ENCODE results near the gene SUSD1.

Gene SUSD1

DNA sequence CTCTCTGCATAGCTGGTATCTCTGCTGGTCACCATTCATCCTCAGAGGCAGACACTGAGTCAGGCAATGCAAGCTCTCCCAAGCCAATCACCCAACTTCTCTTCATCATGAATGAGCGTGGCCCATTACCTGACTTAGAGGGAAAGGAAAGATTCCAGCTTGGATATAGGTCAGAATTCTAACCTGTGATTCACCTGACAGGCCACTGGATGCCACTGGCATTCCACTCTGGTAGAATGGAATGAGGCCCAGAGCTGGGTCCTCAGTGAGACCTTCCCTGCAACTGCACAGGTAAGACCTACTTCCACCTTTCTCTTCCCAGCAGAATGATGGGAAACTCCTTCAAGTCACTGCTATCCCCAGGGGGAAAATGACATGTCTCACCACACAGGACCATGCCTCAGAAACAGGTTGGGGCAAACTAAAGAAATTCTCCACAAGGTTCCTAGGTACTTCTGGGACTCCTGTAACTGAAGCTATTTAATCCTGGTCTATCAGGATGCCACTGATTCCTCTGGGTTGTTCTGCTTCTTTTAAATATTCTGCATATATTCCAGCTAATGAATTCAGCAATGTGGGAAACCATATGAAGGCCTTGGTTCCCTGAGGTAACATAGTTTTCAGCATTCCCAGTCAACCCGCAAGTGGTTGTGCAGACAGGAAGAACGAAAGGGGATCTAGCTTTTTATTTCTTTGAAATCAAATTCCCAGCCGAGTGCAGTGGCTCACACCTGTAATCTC, 62.0 kb downstream of the SUSD1 start:
- peak; percentile 29 for DNase-seq (ENCODE audit: extremely low spot score)
- CTCF ChIA-PET, result interaction anchor here (0.8 to 3.3 kb wide), 25 partner anchors 9 to 732 kb away, joined by 3 to 43 read pairs (median 3); partner anchors contain the start of gene HSDL2
- peak; percentile 50 for TF ChIP-seq CTCF (IDR thresholded peaks at IDR 0.05; ENCODE audit: control extremely low read depth, extremely low read depth, low read depth, missing control alignments)
- POLR2A ChIA-PET, result no interaction called here

GRCh38 chr9:112112519-112112918, 62.6 kb downstream of the SUSD1 start:
- CTCF ChIA-PET, result interaction anchor here (0.8 to 3.3 kb wide), 21 partner anchors 9 to 733 kb away, joined by 3 to 43 read pairs (median 3); partner anchors contain the start of gene HSDL2
- POLR2A ChIA-PET, result no interaction called here
- DNase-seq (ENCODE audit: extremely low spot score), result no peak
- TF ChIP-seq CTCF (IDR thresholded peaks at IDR 0.05; ENCODE audit: control extremely low read depth, extremely low read depth, low read depth, missing control alignments), result no peak

- ChIA-PET POLR2A (no interaction called here), CTCF (interaction anchor here (0.7 to 2.7 kb wide), 3 partner anchors 9 to 250 kb away, joined by 3 to 18 read pairs (median 8); no protein-coding TSS in a partner anchor)
- TF ChIP-seq CTCF (IDR thresholded peaks at IDR 0.05; ENCODE audit: control extremely low read depth, extremely low read depth, low read depth, missing control alignments), result no peak
Observed at GRCh38 chr9:112111461-112111860, 63.6 kb downstream of the SUSD1 start.

GRCh38 chr9:112110777-112111113, 64.4 kb downstream of the SUSD1 start:
- DNase-seq (ENCODE audit: extremely low spot score), result no peak
- CTCF ChIA-PET, result interaction anchor here (0.8 to 2.7 kb wide), 4 partner anchors 13 to 251 kb away, joined by 3 to 18 read pairs (median 6); no protein-coding TSS in a partner anchor
- POLR2A ChIA-PET, result interaction anchor here (0.7 kb wide), 1 partner anchor 16 kb away, joined by 3 read pairs; no protein-coding TSS in a partner anchor
- TF ChIP-seq CTCF (IDR thresholded peaks at IDR 0.05; ENCODE audit: control extremely low read depth, extremely low read depth, low read depth, missing control alignments), result no peak

More at GRCh38 chr9:112111461-112111860, 63.6 kb downstream of the SUSD1 start:
- no peak for DNase-seq (ENCODE audit: extremely low spot score)

GRCh38 chr9:112110094-112110776, 64.9 kb downstream of the SUSD1 start:
- CTCF ChIA-PET, result interaction anchor here (0.8 to 2.7 kb wide), 5 partner anchors 10 to 251 kb away, joined by 3 to 18 read pairs (median 4); no protein-coding TSS in a partner anchor
- POLR2A ChIA-PET, result interaction anchor here (0.7 kb wide), 1 partner anchor 15 kb away, joined by 3 read pairs; no protein-coding TSS in a partner anchor
- DNase-seq (ENCODE audit: extremely low spot score), result no peak
- TF ChIP-seq CTCF (IDR thresholded peaks at IDR 0.05; ENCODE audit: control extremely low read depth, extremely low read depth, low read depth, missing control alignments), result no peak

DNA sequence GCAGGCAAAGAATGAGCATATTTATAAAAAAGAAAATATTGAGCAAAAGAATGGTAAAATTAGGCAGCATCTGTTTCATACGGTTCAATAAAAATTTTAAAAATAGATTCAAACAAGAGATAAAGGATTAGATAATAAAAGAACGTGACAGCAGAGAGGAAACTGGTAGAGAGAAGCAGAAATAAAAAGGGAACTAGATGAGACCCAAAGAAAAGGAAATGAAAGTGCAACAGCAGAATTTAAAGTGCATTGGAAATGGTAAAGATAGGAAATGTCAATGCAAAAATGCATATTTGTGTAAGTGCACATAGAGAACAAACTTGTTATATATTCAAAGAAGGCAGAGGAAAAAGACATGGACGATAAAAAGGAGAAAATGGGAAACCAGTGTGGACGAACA, 70.2 kb downstream of the SUSD1 start:
- no peak for TF ChIP-seq CTCF (IDR thresholded peaks at IDR 0.05; ENCODE audit: control extremely low read depth, extremely low read depth, low read depth, missing control alignments)
- ChIA-PET CTCF (interaction anchor here (1.0 to 1.5 kb wide), 2 partner anchors 16 to 18 kb away, joined by 3 to 5 read pairs; no protein-coding TSS in a partner anchor), POLR2A (no interaction called here)
- peak; percentile 29 for DNase-seq (ENCODE audit: extremely low spot score)
